Endothelial cell (in vitro differentiated cells): ENCODE measurements around the gene CDH15. TPM values are rescaled to one million over a fixed set of nuclear protein-coding genes. Genes with fewer than 3 reads are reported as not detected.

ENCODE experiments used
- DNase-seq: peaks from one replicate; pipeline ENCODE4 v3.0.0; 2021; ENCODE audit warnings: low spot score
- H3K27ac Mint-ChIP-seq: one replicate; pipeline ENCODE4 v1.8.0; 2021; ENCODE audit warnings: mixed read lengths, inconsistent platforms; ENCODE audit not compliant: unreplicated experiment
- H3K27me3 Mint-ChIP-seq: one replicate; pipeline ENCODE4 v1.8.0; 2021; ENCODE audit warnings: mild to moderate bottlenecking, moderate library complexity, mixed read lengths, inconsistent platforms; ENCODE audit not compliant: unreplicated experiment
- H3K36me3 Mint-ChIP-seq: one replicate; pipeline ENCODE4 v1.8.0; 2021; ENCODE audit warnings: mild to moderate bottlenecking, low read depth, mixed read lengths, inconsistent platforms; ENCODE audit not compliant: unreplicated experiment
- H3K4me1 Mint-ChIP-seq: one replicate; pipeline ENCODE4 v1.8.0; 2021; ENCODE audit warnings: mild to moderate bottlenecking, mixed read lengths, inconsistent platforms; ENCODE audit not compliant: unreplicated experiment
- H3K4me3 Mint-ChIP-seq: one replicate; pipeline ENCODE4 v1.8.0; 2021; ENCODE audit warnings: mild to moderate bottlenecking, mixed read lengths, inconsistent platforms; ENCODE audit not compliant: unreplicated experiment
- H3K9me3 Mint-ChIP-seq: one replicate; pipeline ENCODE4 v1.8.0; 2021; ENCODE audit warnings: mixed read lengths, inconsistent platforms; ENCODE audit not compliant: unreplicated experiment
- CTCF ChIP-seq: fragments of 200-600 bp; sonication (generic); IDR thresholded peaks from one replicate; pipeline ENCODE4 v1.5.0; 2021; ENCODE audit warnings: antibody characterized with exemption; ENCODE audit not compliant: unreplicated experiment
- total RNA-seq: library from RNA; stranded (reverse); fragmentation: NEBNext Ultra II Directional; extraction: Animal tissue kit (Norgen Biotek cat#: 25700); gene quantifications from one replicate; pipeline ENCODE4 v1.2.1, GENCODE V29; 2021; ENCODE audit not compliant: unreplicated experiment

Gene CDH15
- total RNA-seq, 1 donor from 2014 or later, result not detected

GRCh38 chr16:89138513-89138795 is 33.1 kb upstream of the CDH15 start:
- DNase-seq, result no peak
- Mint-ChIP-seq H3K9me3 (no peaks in the 10 kb centered on the region), H3K27me3 (peaks cover 6% of the 10 kb centered on the region), H3K4me3 (no peak overlapping the region), H3K27ac (no peak overlapping the region), H3K4me1 (no peaks in the 10 kb centered on the region), H3K36me3 (peaks cover 16% of the 10 kb centered on the region)
- no peak for TF ChIP-seq CTCF

GRCh38 chr16:89138843-89139520 is 32.6 kb upstream of the CDH15 start:
- no peak overlapping the region for H3K4me3 Mint-ChIP-seq
- no peak for DNase-seq
- H3K9me3 Mint-ChIP-seq, result no peaks in the 10 kb centered on the region
- no peak for TF ChIP-seq CTCF
- H3K4me1 Mint-ChIP-seq, result no peaks in the 10 kb centered on the region
- H3K36me3 Mint-ChIP-seq, result peaks cover 13% of the 10 kb centered on the region
- H3K27me3 Mint-ChIP-seq, result peaks cover 7% of the 10 kb centered on the region
- no peak overlapping the region for H3K27ac Mint-ChIP-seq

GRCh38 chr16:89139907-89140361 is 31.6 kb upstream of the CDH15 start:
- Mint-ChIP-seq H3K27me3 (peaks cover 8% of the 10 kb centered on the region), H3K4me1 (no peaks in the 10 kb centered on the region), H3K9me3 (no peaks in the 10 kb centered on the region), H3K4me3 (no peak overlapping the region), H3K36me3 (peaks cover 6% of the 10 kb centered on the region), H3K27ac (no peak overlapping the region)
- DNase-seq, result no peak
- no peak for TF ChIP-seq CTCF

GRCh38 chr16:89140401-89140800 is 31.1 kb upstream of the CDH15 start:
- peak overlapping the region; percentile 10 for H3K4me3 Mint-ChIP-seq
- no peak overlapping the region for H3K27ac Mint-ChIP-seq
- H3K36me3 Mint-ChIP-seq, result peaks cover 4% of the 10 kb centered on the region
- H3K27me3 Mint-ChIP-seq, result peaks cover 8% of the 10 kb centered on the region
- no peak for DNase-seq
- TF ChIP-seq CTCF, result no peak
- H3K9me3 Mint-ChIP-seq, result no peaks in the 10 kb centered on the region
- H3K4me1 Mint-ChIP-seq, result no peaks in the 10 kb centered on the region

GRCh38 chr16:89140981-89141883 is 30.3 kb upstream of the CDH15 start:
- TF ChIP-seq CTCF, result no peak

More at GRCh38 chr16:89140981-89141883, 30.3 kb upstream of the CDH15 start:
- no peak for DNase-seq
- Mint-ChIP-seq H3K9me3 (no peaks in the 10 kb centered on the region), H3K27me3 (peaks cover 8% of the 10 kb centered on the region), H3K4me1 (no peaks in the 10 kb centered on the region), H3K4me3 (no peak overlapping the region), H3K36me3 (peaks cover 5% of the 10 kb centered on the region), H3K27ac (no peak overlapping the region)
